HepG2 (cell line): ENCODE measurements around the gene RASL12.

ENCODE experiments used
- CC2D1A ChIP-seq: sonication (generic); formaldehyde crosslinking; IDR thresholded peaks from 2 replicates; pipeline ENCODE4 v1.8.1; 2023; ENCODE audit warnings: mild to moderate bottlenecking, missing genetic modification reagents
- FOXJ3 ChIP-seq: sonication (generic); formaldehyde crosslinking; IDR thresholded peaks from 2 replicates; pipeline ENCODE4 v1.4.0; 2020; ENCODE audit warnings: missing genetic modification reagents, mild to moderate bottlenecking, borderline replicate concordance
- HMG20A ChIP-seq: IDR thresholded peaks from 2 replicates; pipeline ENCODE4 v1.6.1; 2016; ENCODE audit warnings: borderline replicate concordance
- KDM1A ChIP-seq: IDR thresholded peaks from 2 replicates; pipeline ENCODE4 v1.6.1; 2016; ENCODE audit warnings: missing compliant biosample characterization
- KMT2B ChIP-seq: IDR thresholded peaks from 2 replicates; pipeline ENCODE4 v1.6.1; 2016; ENCODE audit warnings: missing genetic modification reagents, missing compliant biosample characterization
- MED1 ChIP-seq: sonication (generic); formaldehyde crosslinking; IDR thresholded peaks from 2 replicates; pipeline ENCODE4 v1.4.0; 2020; ENCODE audit warnings: missing genetic modification reagents
- PHF21A ChIP-seq: sonication (generic); formaldehyde crosslinking; IDR thresholded peaks from 2 replicates; pipeline ENCODE4 v1.5.0; 2020; ENCODE audit warnings: mild to moderate bottlenecking, missing genetic modification reagents
- TF ChIP-seq, protein P1 (sequence below): sonication (generic); formaldehyde crosslinking; IDR thresholded peaks from 2 replicates; pipeline ENCODE4 v1.8.0; 2022; ENCODE audit warnings: missing genetic modification reagents, mild to moderate bottlenecking, inconsistent platforms, borderline replicate concordance
- TF ChIP-seq, protein P2 (sequence below): IDR thresholded peaks from 2 replicates; pipeline ENCODE4 v1.6.1; 2012; ENCODE audit warnings: inconsistent platforms
- TF ChIP-seq, protein P3 (sequence below): sonication (generic); formaldehyde crosslinking; IDR thresholded peaks from 2 replicates; pipeline ENCODE4 v1.5.1; 2020; ENCODE audit warnings: mild to moderate bottlenecking, missing genetic modification reagents, moderate library complexity
- TF ChIP-seq, protein P4 (sequence below): sonication (generic); formaldehyde crosslinking; IDR thresholded peaks from 2 replicates; pipeline ENCODE4 v1.4.0; 2020; ENCODE audit warnings: missing genetic modification reagents
- TF ChIP-seq, protein P5 (sequence below), 2 experiments: sonication (generic) in 1 of 2; formaldehyde crosslinking in 1 of 2; IDR thresholded peaks; 2 replicates each; pipeline versions ENCODE4 v1.4.0 to v1.6.1; 2018 to 2020; ENCODE audit warnings: missing genetic modification reagents in 2 of 2, borderline replicate concordance in 1 of 2, low read depth in 1 of 2, mild to moderate bottlenecking in 1 of 2, missing biosample characterization in 1 of 2

DNA sequence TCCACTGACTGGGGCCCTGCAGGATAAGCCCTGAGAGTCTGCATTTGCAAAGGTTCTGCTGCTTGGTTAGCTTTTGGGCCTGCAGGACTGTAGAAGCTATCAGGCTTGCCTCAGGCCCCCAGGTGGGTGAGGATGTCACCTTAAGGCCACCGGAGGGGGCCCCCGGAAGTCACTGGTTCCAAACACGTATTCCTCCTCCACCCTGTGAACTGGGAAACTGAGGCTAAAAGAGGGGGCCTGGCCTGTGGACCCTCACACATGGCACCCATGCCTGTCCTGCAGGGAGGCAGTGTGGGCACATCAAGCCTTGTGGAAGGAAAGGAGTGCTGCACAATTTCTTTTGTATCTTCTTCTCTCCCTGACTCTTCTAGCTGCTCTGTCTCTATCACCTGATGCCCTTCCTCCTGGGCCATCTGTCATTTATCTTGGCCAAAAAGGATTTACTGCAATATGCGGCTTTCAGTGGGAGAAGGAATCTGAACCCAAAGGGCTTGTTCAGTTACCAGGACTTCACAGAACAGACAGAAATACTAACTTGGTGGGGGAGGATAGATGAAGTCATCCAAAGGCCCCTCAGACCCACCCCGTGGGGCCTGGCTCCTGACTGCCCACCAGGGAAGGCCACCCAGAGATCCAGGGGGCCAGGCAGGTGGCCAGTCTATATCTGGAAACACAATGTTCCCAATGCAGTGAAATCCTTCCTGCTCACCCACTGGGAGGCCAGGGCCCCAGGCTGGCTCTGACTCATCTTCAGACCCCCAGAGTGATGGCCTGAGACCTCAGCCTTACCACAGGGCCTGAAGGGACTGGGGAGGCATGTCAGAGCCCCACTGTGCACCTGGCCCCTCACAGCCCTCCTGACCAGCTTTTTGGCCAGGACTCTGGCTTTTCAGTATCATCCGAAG is 28.9 kb upstream of the RASL12 start:
- TF ChIP-seq KDM1A (CRISPR knock-in tag) (no peak), CC2D1A (CRISPR knock-in tag) (no peak), FOXJ3 (CRISPR knock-in tag) (no peak), KMT2B (CRISPR knock-in tag) (no peak), HMG20A (CRISPR knock-in tag) (no peak), MED1 (no peak), PHF21A (CRISPR knock-in tag) (no peak)
- TF ChIP-seq, protein P1, sequence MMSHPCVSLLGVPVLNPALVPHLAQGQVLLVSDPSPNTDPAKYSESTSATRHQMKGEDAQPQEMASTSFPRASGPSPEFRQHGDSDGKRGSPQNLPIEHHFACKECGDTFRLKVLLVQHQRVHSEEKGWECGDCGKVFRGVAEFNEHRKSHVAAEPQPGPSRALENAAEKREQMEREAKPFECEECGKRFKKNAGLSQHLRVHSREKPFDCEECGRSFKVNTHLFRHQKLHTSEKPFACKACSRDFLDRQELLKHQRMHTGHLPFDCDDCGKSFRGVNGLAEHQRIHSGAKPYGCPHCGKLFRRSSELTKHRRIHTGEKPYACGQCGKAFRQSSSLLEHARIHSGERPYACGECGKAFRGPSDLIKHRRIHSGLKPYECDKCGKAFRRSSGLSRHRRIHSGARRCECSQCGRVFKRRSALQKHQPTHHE (CRISPR knock-in tag): no peak
- TF ChIP-seq, protein P2, sequence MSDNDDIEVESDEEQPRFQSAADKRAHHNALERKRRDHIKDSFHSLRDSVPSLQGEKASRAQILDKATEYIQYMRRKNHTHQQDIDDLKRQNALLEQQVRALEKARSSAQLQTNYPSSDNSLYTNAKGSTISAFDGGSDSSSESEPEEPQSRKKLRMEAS: no peak
- TF ChIP-seq, protein P3, sequence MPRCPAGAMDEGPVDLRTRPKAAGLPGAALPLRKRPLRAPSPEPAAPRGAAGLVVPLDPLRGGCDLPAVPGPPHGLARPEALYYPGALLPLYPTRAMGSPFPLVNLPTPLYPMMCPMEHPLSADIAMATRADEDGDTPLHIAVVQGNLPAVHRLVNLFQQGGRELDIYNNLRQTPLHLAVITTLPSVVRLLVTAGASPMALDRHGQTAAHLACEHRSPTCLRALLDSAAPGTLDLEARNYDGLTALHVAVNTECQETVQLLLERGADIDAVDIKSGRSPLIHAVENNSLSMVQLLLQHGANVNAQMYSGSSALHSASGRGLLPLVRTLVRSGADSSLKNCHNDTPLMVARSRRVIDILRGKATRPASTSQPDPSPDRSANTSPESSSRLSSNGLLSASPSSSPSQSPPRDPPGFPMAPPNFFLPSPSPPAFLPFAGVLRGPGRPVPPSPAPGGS: no peak
- TF ChIP-seq, protein P4, sequence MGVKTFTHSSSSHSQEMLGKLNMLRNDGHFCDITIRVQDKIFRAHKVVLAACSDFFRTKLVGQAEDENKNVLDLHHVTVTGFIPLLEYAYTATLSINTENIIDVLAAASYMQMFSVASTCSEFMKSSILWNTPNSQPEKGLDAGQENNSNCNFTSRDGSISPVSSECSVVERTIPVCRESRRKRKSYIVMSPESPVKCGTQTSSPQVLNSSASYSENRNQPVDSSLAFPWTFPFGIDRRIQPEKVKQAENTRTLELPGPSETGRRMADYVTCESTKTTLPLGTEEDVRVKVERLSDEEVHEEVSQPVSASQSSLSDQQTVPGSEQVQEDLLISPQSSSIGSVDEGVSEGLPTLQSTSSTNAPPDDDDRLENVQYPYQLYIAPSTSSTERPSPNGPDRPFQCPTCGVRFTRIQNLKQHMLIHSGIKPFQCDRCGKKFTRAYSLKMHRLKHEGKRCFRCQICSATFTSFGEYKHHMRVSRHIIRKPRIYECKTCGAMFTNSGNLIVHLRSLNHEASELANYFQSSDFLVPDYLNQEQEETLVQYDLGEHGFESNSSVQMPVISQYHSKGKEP (CRISPR knock-in tag): no peak
- TF ChIP-seq, protein P5, sequence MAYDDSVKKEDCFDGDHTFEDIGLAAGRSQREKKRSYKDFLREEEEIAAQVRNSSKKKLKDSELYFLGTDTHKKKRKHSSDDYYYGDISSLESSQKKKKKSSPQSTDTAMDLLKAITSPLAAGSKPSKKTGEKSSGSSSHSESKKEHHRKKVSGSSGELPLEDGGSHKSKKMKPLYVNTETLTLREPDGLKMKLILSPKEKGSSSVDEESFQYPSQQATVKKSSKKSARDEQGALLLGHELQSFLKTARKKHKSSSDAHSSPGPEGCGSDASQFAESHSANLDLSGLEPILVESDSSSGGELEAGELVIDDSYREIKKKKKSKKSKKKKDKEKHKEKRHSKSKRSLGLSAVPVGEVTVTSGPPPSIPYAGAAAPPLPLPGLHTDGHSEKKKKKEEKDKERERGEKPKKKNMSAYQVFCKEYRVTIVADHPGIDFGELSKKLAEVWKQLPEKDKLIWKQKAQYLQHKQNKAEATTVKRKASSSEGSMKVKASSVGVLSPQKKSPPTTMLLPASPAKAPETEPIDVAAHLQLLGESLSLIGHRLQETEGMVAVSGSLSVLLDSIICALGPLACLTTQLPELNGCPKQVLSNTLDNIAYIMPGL (CRISPR knock-in tag; IDR thresholded peaks at IDR 0.05; ENCODE audit: borderline replicate concordance in 1 of 2, low read depth in 1 of 2): no peak
